Activated naive CD4-positive, alpha-beta T cell treated with anti-CD3 and anti-CD28 coated beads, Interleukin-2, amount 50 U/mL, for 16 hours (primary cell): ENCODE measurements around the gene AMDHD2.

Experiments
- DNase-seq: peaks from one replicate; pipeline ENCODE4 v3.0.0-alpha.2; 2020

The AMDHD2 gene

GRCh38 chr16:2483939-2484897 is 36.0 kb upstream of the AMDHD2 start:
- no peak for DNase-seq

GRCh38 chr16:2484898-2485508 is 35.2 kb upstream of the AMDHD2 start:
- no peak for DNase-seq

- DNase-seq = no peak
Measured at GRCh38 chr16:2485811-2486507, 34.2 kb upstream of the AMDHD2 start.

- DNase-seq = peak; percentile 76
Measured at GRCh38 chr16:2486645-2487516, 33.3 kb upstream of the AMDHD2 start.

- no peak for DNase-seq
Measured at GRCh38 chr16:2487517-2487842, 32.7 kb upstream of the AMDHD2 start.

- DNase-seq = no peak
Measured at GRCh38 chr16:2487903-2488531, 32.2 kb upstream of the AMDHD2 start.

GRCh38 chr16:2489581-2489980 is 30.6 kb upstream of the AMDHD2 start:
- DNase-seq = no peak

GRCh38 chr16:2490190-2491105 is 29.7 kb upstream of the AMDHD2 start:
- no peak for DNase-seq

- no peak for DNase-seq
Measured at GRCh38 chr16:2492292-2492691, 27.9 kb upstream of the AMDHD2 start.

- no peak for DNase-seq
Measured at GRCh38 chr16:2493605-2494004, 26.6 kb upstream of the AMDHD2 start.

GRCh38 chr16:2494616-2495015 is 25.6 kb upstream of the AMDHD2 start:
- no peak for DNase-seq

- no peak for DNase-seq
Measured at GRCh38 chr16:2495041-2495440, 25.1 kb upstream of the AMDHD2 start.

- no peak for DNase-seq
Measured at GRCh38 chr16:2496223-2497115, 23.7 kb upstream of the AMDHD2 start.

- no peak for DNase-seq
Measured at GRCh38 chr16:2497116-2497630, 23.0 kb upstream of the AMDHD2 start.

- DNase-seq = no peak
Measured at GRCh38 chr16:2497695-2498484, 22.3 kb upstream of the AMDHD2 start.

GRCh38 chr16:2498531-2499253 is 21.5 kb upstream of the AMDHD2 start:
- DNase-seq = no peak

GRCh38 chr16:2499454-2499853 is 20.7 kb upstream of the AMDHD2 start:
- DNase-seq = no peak

GRCh38 chr16:2499890-2500429 is 20.2 kb upstream of the AMDHD2 start:
- no peak for DNase-seq
